ENCODE measurements around the gene AK6. TPM values are rescaled to one million over a fixed set of nuclear protein-coding genes. Genes with fewer than 3 reads are reported as not detected.

Gene AK6
- total and polyA plus RNA-seq, 2 donors (not counting 1 experiment from before 2014, with no cell fraction given) = 12.2 to 25.4 TPM

DNA sequence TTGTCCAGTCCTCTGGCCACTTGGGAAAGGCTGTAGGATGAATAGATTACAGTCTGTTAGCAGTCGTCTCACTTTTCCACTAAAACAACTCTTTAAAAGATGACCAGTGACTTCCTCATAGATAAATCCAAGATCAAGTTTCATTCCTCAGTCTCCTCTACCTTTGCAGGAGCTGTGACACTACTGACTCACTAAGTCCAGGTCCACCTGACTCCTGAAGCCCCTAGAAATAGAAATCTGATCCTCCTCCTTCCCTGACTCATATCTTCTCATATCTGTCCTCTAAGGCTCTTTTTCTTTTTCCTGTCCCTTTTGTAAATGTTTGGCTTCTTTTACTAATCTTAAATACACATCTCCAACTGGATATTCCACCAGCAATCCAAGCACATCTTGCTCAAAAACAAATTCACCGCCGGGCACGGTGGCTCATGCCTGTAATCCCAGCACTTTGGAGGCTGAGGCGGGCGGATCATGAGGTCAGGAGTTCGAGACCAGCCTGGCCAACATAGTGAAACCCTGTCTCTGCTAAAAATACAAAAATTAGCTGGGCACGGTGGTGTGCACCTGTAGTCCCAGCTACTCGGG, 39.3 kb downstream of the AK6 start:
- no peak overlapping the region for H3K4me2 ChIP-seq (replicated peaks; ENCODE audit: low read depth, low read length, poor library complexity, severe bottlenecking)

DNA sequence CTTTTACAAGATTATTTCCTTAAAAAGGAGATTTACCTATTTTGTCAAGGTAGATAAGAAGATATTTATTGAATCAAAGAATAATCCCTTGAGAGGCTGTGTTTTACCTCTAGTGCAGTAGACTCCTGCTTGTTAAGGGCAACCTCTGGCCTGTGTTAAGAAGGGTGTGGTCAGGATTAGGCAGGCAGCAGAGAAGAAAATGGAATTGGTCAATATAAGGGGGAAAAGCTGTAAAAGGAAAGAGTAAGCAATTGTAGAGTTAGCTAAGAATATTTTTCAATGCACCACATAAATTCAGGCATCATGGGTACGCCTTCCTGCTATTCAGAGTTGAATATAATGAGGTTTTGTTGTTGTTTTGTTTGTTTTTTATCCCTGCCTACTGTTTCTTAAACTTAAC, 43.0 kb downstream of the AK6 start:
- H3K27ac Mint-ChIP-seq = no peak overlapping the region
- H2AFZ ChIP-seq (ENCODE audit: insufficient read depth, low read depth, low read length, poor library complexity, severe bottlenecking) = no peak overlapping the region

More for the DNA sequence above, 39.3 kb downstream of the AK6 start:
- Histone ChIP-seq H2AFZ (ENCODE audit: insufficient read depth, low read depth, low read length, poor library complexity, severe bottlenecking) (no peak overlapping the region), H3K27ac (ENCODE audit: low read length in 2 of 2) (no peak overlapping the region), H3K4me1 (ENCODE audit: control insufficient read depth in 2 of 2, insufficient read depth in 2 of 2, low read length in 2 of 2) (peaks cover 10 to 17% of the 10 kb centered on the region in 2 donors), H3K27me3 (replicated peaks in 1 of 4; ENCODE audit: control extremely low read depth in 1 of 4, control insufficient read depth in 3 of 4, insufficient read depth in 4 of 4, low read length in 3 of 4) (no peaks in the 10 kb centered on the region), H3K9me3 (ENCODE audit: control extremely low read depth in 1 of 3, control insufficient read depth in 2 of 3, insufficient read depth in 1 of 3, low read length in 2 of 3) (peaks cover 0 to 6% (median 0%) of the 10 kb centered on the region in 3 donors), H4K20me1 (ENCODE audit: control insufficient read depth, insufficient read depth, low read length, poor library complexity, severe bottlenecking) (no peaks in the 10 kb centered on the region), H3K79me2 (ENCODE audit: control insufficient read depth, insufficient read depth, low read length) (no peaks in the 10 kb centered on the region), H3K9ac (ENCODE audit: low read length) (no peak overlapping the region), H3K4me3 (ENCODE audit: control extremely low read depth in 1 of 5, extremely low read depth in 1 of 5, insufficient read depth in 1 of 5, low read depth in 2 of 5, low read length in 4 of 5) (no peak overlapping the region), H3K36me3 (replicated peaks in 1 of 2; ENCODE audit: control extremely low read depth in 1 of 2, control insufficient read depth in 1 of 2, extremely low read depth in 1 of 2, insufficient read depth in 2 of 2, low read length in 1 of 2) (no peaks in the 10 kb centered on the region)
- H3K4me1 Mint-ChIP-seq = peaks cover 15% of the 10 kb centered on the region
- no peaks in the 10 kb centered on the region for H3K9me3 Mint-ChIP-seq (ENCODE audit: insufficient read depth)
- TF ChIP-seq, protein P1, sequence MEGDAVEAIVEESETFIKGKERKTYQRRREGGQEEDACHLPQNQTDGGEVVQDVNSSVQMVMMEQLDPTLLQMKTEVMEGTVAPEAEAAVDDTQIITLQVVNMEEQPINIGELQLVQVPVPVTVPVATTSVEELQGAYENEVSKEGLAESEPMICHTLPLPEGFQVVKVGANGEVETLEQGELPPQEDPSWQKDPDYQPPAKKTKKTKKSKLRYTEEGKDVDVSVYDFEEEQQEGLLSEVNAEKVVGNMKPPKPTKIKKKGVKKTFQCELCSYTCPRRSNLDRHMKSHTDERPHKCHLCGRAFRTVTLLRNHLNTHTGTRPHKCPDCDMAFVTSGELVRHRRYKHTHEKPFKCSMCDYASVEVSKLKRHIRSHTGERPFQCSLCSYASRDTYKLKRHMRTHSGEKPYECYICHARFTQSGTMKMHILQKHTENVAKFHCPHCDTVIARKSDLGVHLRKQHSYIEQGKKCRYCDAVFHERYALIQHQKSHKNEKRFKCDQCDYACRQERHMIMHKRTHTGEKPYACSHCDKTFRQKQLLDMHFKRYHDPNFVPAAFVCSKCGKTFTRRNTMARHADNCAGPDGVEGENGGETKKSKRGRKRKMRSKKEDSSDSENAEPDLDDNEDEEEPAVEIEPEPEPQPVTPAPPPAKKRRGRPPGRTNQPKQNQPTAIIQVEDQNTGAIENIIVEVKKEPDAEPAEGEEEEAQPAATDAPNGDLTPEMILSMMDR (IDR thresholded peaks at IDR 0.05) = no peak
- ChIA-PET CTCF (no interaction called here), POLR2A (no interaction called here)
- H3K27me3 Mint-ChIP-seq = no peaks in the 10 kb centered on the region
- H3K27ac Mint-ChIP-seq = no peak overlapping the region
- WGBS (ENCODE audit: insufficient coverage) = 98% methylated on average over 8 of the region's 9 CpGs
- intact Hi-C loops (cut with micrococcal nuclease) = no loop called here
- DNase-seq = no peak
- no peak for ATAC-seq (ENCODE audit: low read depth)
- H3K4me3 Mint-ChIP-seq = no peak overlapping the region

More for the DNA sequence above, 43.0 kb downstream of the AK6 start:
- H3K79me2 ChIP-seq (ENCODE audit: control insufficient read depth, insufficient read depth, low read length) = no peaks in the 10 kb centered on the region
- no peak overlapping the region for H3K4me3 Mint-ChIP-seq
- DNase-seq = no peak
- H3K36me3 ChIP-seq (replicated peaks in 1 of 2; ENCODE audit: control extremely low read depth in 1 of 2, control insufficient read depth in 1 of 2, extremely low read depth in 1 of 2, insufficient read depth in 2 of 2, low read length in 1 of 2) = no peaks in the 10 kb centered on the region
- H3K9me3 ChIP-seq (ENCODE audit: control extremely low read depth in 1 of 3, control insufficient read depth in 2 of 3, insufficient read depth in 1 of 3, low read length in 2 of 3) = no peaks in the 10 kb centered on the region
- H3K9me3 Mint-ChIP-seq (ENCODE audit: insufficient read depth) = no peaks in the 10 kb centered on the region
- CTCF ChIA-PET = no interaction called here
- WGBS (ENCODE audit: insufficient coverage) = no CpG with 5 or more reads among the region's 1 CpG
- H3K4me3 ChIP-seq (ENCODE audit: control extremely low read depth in 1 of 5, extremely low read depth in 1 of 5, insufficient read depth in 1 of 5, low read depth in 2 of 5, low read length in 4 of 5) = no peak overlapping the region
- no peak for ATAC-seq (ENCODE audit: low read depth)
- H3K4me1 ChIP-seq (ENCODE audit: control insufficient read depth in 2 of 2, insufficient read depth in 2 of 2, low read length in 2 of 2) = no peaks in the 10 kb centered on the region
- POLR2A ChIA-PET = no interaction called here
- H3K4me2 ChIP-seq (replicated peaks; ENCODE audit: low read depth, low read length, poor library complexity, severe bottlenecking) = no peak overlapping the region
- TF ChIP-seq EZH2 (IDR thresholded peaks at IDR 0.05; ENCODE audit: borderline replicate concordance, insufficient read depth, low read depth, low read length, poor library complexity, severe bottlenecking) = no peak
- TF ChIP-seq, protein P1 (IDR thresholded peaks at IDR 0.05) = no peak
- H3K27me3 Mint-ChIP-seq = no peaks in the 10 kb centered on the region
- H4K20me1 ChIP-seq (ENCODE audit: control insufficient read depth, insufficient read depth, low read length, poor library complexity, severe bottlenecking) = no peaks in the 10 kb centered on the region
- intact Hi-C loops (cut with micrococcal nuclease) = no loop called here
- no peaks in the 10 kb centered on the region for H3K4me1 Mint-ChIP-seq
- no peak overlapping the region for H3K27ac ChIP-seq (ENCODE audit: low read length in 2 of 2)
- no peak overlapping the region for H3K9ac ChIP-seq (ENCODE audit: low read length)
- no peaks in the 10 kb centered on the region for H3K27me3 ChIP-seq (replicated peaks in 1 of 4; ENCODE audit: control extremely low read depth in 1 of 4, control insufficient read depth in 3 of 4, insufficient read depth in 4 of 4, low read length in 3 of 4)
